ENCODE measurements around the gene QPCT.
A peak's percentile ranks its signal among the peaks of the same experiment; 100 is the strongest.
"Not testable (repeated sequence)": the region's sequence is repeated elsewhere in the genome, so short reads cannot be mapped to it uniquely, and the experiment has no call there.

QPCT gene

GRCh38 chr2:37402636-37403035 is 58.2 kb downstream of the QPCT start:
- no peak for DNase-seq (ENCODE audit: low spot score)
- in situ Hi-C loops (cut with MboI; ENCODE audit: low sequenced_read_pairs, unreplicated experiment), result no loop called here
- no peak for TF ChIP-seq CTCF (IDR thresholded peaks at IDR 0.05; ENCODE audit: borderline replicate concordance, control extremely low read depth, extremely low read depth, insufficient read depth, missing control alignments)

GRCh38 chr2:37405781-37406180 is 61.4 kb downstream of the QPCT start:
- no peak for TF ChIP-seq CTCF (IDR thresholded peaks at IDR 0.05; ENCODE audit: borderline replicate concordance, control extremely low read depth, extremely low read depth, insufficient read depth, missing control alignments)

DNA sequence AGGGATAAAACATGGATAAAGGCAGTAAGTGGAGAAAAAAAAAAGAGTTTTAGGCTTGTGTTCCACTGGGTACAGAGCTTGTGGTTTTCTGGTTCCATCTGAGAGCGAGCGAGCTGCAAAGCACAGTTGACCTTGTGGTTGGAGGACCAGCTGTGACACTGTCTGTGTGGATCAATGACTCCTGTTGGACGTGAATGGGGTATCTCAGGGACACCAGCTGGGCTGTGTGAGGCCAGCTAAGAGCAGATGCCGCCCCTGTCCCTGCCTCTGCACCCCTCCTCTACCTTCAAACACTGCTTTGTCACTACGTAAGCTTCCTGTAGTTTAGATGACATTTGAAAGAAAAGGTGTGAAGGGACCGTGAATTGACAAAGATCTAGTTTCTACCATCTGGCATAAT is 67.8 kb downstream of the QPCT start:
- no peak for DNase-seq (ENCODE audit: low spot score)
- in situ Hi-C loops (cut with MboI; ENCODE audit: low sequenced_read_pairs, unreplicated experiment), result loop anchor here (5.0 to 10.0 kb wide), 2 partner anchors 253 to 420 kb away; no protein-coding TSS in a partner anchor
- no peak for TF ChIP-seq CTCF (IDR thresholded peaks at IDR 0.05; ENCODE audit: borderline replicate concordance, control extremely low read depth, extremely low read depth, insufficient read depth, missing control alignments)

More at GRCh38 chr2:37405781-37406180, 61.4 kb downstream of the QPCT start:
- DNase-seq (ENCODE audit: low spot score), result no peak
- in situ Hi-C loops (cut with MboI; ENCODE audit: low sequenced_read_pairs, unreplicated experiment), result no loop called here

- in situ Hi-C loops (cut with MboI; ENCODE audit: low sequenced_read_pairs, unreplicated experiment), result loop anchor here (5.0 to 10.0 kb wide), 2 partner anchors 251 to 418 kb away; no protein-coding TSS in a partner anchor
- not testable (repeated sequence) for DNase-seq (ENCODE audit: low spot score)
Observed at GRCh38 chr2:37413911-37414469, 69.6 kb downstream of the QPCT start.

GRCh38 chr2:37414470-37414949 is 70.1 kb downstream of the QPCT start:
- in situ Hi-C loops (cut with MboI; ENCODE audit: low sequenced_read_pairs, unreplicated experiment), result loop anchor here (5.0 to 10.0 kb wide), 2 partner anchors 250 to 418 kb away; no protein-coding TSS in a partner anchor
- peak; percentile 70 for DNase-seq (ENCODE audit: low spot score)
- TF ChIP-seq CTCF (IDR thresholded peaks at IDR 0.05; ENCODE audit: borderline replicate concordance, control extremely low read depth, extremely low read depth, insufficient read depth, missing control alignments), result peak; percentile 66

DNA sequence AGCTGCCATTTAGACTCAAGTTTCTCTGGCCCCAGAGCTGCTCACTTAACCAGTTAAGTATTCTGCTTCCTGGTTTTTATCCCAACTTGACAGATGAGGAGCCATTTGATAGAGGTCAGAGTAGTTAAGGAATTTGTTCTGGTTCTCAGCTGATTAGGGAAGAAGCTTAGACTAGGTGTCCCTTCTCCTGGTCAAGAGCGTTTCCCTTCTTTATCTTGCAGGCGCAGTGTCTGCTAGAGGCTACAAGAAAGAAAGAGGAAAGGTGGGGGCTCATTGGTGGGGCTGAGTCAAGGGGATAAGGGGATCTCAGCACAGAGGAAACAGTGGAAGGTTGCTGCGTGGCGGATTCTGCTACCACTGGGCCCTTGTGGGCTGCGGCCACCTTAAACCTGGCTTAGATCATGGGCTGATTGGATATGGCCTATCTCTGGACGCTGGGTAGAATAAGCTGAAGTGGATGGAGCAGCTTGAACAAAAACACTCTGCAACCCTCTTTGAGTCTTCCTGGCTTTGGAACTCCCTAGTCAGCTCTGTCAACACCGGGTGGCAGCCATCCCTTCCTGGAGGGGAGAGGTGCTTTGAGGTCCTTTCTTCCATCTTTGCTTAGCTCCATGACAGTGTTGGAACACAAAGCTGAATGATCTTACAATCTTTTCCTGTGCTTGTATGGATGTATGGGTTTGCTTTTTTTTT is 70.8 kb downstream of the QPCT start:
- in situ Hi-C loops (cut with MboI; ENCODE audit: low sequenced_read_pairs, unreplicated experiment), result loop anchor here (10.0 kb wide), 1 partner anchor 250 kb away; no protein-coding TSS in a partner anchor
- DNase-seq (ENCODE audit: low spot score), result no peak
- no peak for TF ChIP-seq CTCF (IDR thresholded peaks at IDR 0.05; ENCODE audit: borderline replicate concordance, control extremely low read depth, extremely low read depth, insufficient read depth, missing control alignments)

GRCh38 chr2:37417321-37417720 is 72.9 kb downstream of the QPCT start:
- DNase-seq (ENCODE audit: low spot score), result no peak
- in situ Hi-C loops (cut with MboI; ENCODE audit: low sequenced_read_pairs, unreplicated experiment), result loop anchor here (10.0 kb wide), 1 partner anchor 247 kb away; no protein-coding TSS in a partner anchor
- TF ChIP-seq CTCF (IDR thresholded peaks at IDR 0.05; ENCODE audit: borderline replicate concordance, control extremely low read depth, extremely low read depth, insufficient read depth, missing control alignments), result no peak

Measured in GM13976 (cell line).